Liver (tissue), 9 donors: ENCODE data around the gene L2HGDH. TPM values are rescaled to one million over a fixed set of nuclear protein-coding genes. Genes with fewer than 3 reads are reported as not detected.
A peak's percentile ranks its signal among the peaks of the same experiment; 100 is the strongest.

Source experiments
- DNase-seq: peaks from one replicate; pipeline ENCODE4 v3.0.0-alpha.2; 2017; ENCODE audit warnings: low spot score
- H3K27ac ChIP-seq, 2 donors: one replicate each; pipeline ENCODE4 v1.7.0; 2013; ENCODE audit warnings: inconsistent platforms in 2 of 2, low read length in 2 of 2, control low read depth in 1 of 2, low read depth in 1 of 2, mild to moderate bottlenecking in 1 of 2
- H3K27me3 ChIP-seq, 4 donors: one replicate each; pipeline versions ENCODE4 v1.6.1 to v1.7.0; 2013; ENCODE audit warnings: low read length in 3 of 4, inconsistent platforms in 1 of 4, mild to moderate bottlenecking in 1 of 4, moderate library complexity in 1 of 4; ENCODE audit not compliant: control insufficient read depth in 4 of 4, insufficient read depth in 4 of 4
- H3K36me3 ChIP-seq, 4 donors: one replicate each; pipeline versions ENCODE4 v1.6.1 to v1.7.0; 2013; ENCODE audit warnings: low read length in 3 of 4, mild to moderate bottlenecking in 3 of 4, low read depth in 1 of 4, moderate library complexity in 1 of 4; ENCODE audit not compliant: control insufficient read depth in 4 of 4, insufficient read depth in 3 of 4
- H3K4me1 ChIP-seq, 4 donors: one replicate each; pipeline versions ENCODE4 v1.6.1 to v1.7.0; 2013; ENCODE audit warnings: low read length in 3 of 4, mild to moderate bottlenecking in 3 of 4, moderate library complexity in 1 of 4; ENCODE audit not compliant: control insufficient read depth in 4 of 4, insufficient read depth in 4 of 4
- H3K4me3 ChIP-seq, 3 donors: one replicate each; pipeline versions ENCODE4 v1.6.1 to v1.7.0; 2013; ENCODE audit warnings: low read length in 3 of 3, control low read depth in 1 of 3, low read depth in 1 of 3, mild to moderate bottlenecking in 1 of 3
- H3K9ac ChIP-seq, 2 donors: one replicate each; pipeline ENCODE4 v1.7.0; 2013; ENCODE audit warnings: low read length in 2 of 2, mild to moderate bottlenecking in 2 of 2, moderate library complexity in 2 of 2, control low read depth in 1 of 2, low read depth in 1 of 2
- H3K9me3 ChIP-seq, 4 donors: one replicate each; pipeline versions ENCODE4 v1.6.1 to v1.7.0; 2013; ENCODE audit warnings: low read length in 3 of 4; ENCODE audit not compliant: control insufficient read depth in 4 of 4
- ATF3 ChIP-seq: IDR thresholded peaks from 2 replicates; pipeline ENCODE4 v1.6.1; 2016; ENCODE audit warnings: antibody characterized with exemption
- CTCF ChIP-seq: fragments of 150-350 bp; IDR thresholded peaks from 2 replicates; pipeline ENCODE4 v1.5.1; 2017; ENCODE audit warnings: improper control_type of control experiment, low read depth, low read length; ENCODE audit not compliant: missing input control
- EGR1 ChIP-seq, 2 donors: IDR thresholded peaks; 2 replicates each; pipeline ENCODE4 v1.6.1; 2016 to 2018; ENCODE audit warnings: antibody characterized with exemption in 2 of 2, low read depth in 2 of 2
- FOXA1 ChIP-seq: IDR thresholded peaks from 2 replicates; pipeline ENCODE4 v1.6.1; 2016; ENCODE audit warnings: antibody characterized with exemption
- FOXA2 ChIP-seq: IDR thresholded peaks from 2 replicates; pipeline ENCODE4 v1.6.1; 2016; ENCODE audit warnings: antibody characterized with exemption
- GABPA ChIP-seq, 2 donors: IDR thresholded peaks in 1 of 2; conservative IDR thresholded peaks in 1 of 2; 2 replicates each; pipeline ENCODE4 v1.6.1; 2016; ENCODE audit warnings: antibody characterized with exemption in 2 of 2, mild to moderate bottlenecking in 1 of 2, moderate library complexity in 1 of 2
- HNF4G ChIP-seq: IDR thresholded peaks from 2 replicates; pipeline ENCODE4 v1.6.1; 2016; ENCODE audit warnings: antibody characterized with exemption
- JUND ChIP-seq, 2 donors: IDR thresholded peaks; 2 replicates each; pipeline ENCODE4 v1.6.1; 2016; ENCODE audit warnings: antibody characterized with exemption in 2 of 2
- MAX ChIP-seq: IDR thresholded peaks from 2 replicates; pipeline ENCODE4 v1.6.1; 2016; ENCODE audit warnings: antibody characterized with exemption
- NR2F2 ChIP-seq: IDR thresholded peaks from 2 replicates; pipeline ENCODE4 v1.6.1; 2016; ENCODE audit warnings: antibody characterized with exemption
- RAD21 ChIP-seq, 2 donors: IDR thresholded peaks; 2 replicates each; pipeline ENCODE4 v1.6.1; 2016; ENCODE audit warnings: antibody characterized with exemption in 2 of 2, mild to moderate bottlenecking in 2 of 2
- REST ChIP-seq: IDR thresholded peaks from 2 replicates; pipeline ENCODE4 v1.6.1; 2016; ENCODE audit warnings: antibody characterized with exemption, mild to moderate bottlenecking
- RXRA ChIP-seq, 2 donors: IDR thresholded peaks; 2 replicates each; pipeline ENCODE4 v1.6.1; 2017 to 2018; ENCODE audit warnings: antibody characterized with exemption in 2 of 2, mild to moderate bottlenecking in 1 of 2
- TAF1 ChIP-seq: conservative IDR thresholded peaks from 2 replicates; pipeline ENCODE4 v1.6.1; 2016; ENCODE audit warnings: antibody characterized with exemption, mild to moderate bottlenecking
- YY1 ChIP-seq: IDR thresholded peaks from 2 replicates; pipeline ENCODE4 v1.6.1; 2016; ENCODE audit warnings: antibody characterized with exemption, mild to moderate bottlenecking
- ZBTB33 ChIP-seq: IDR thresholded peaks from 2 replicates; pipeline ENCODE4 v1.6.1; 2016; ENCODE audit warnings: antibody characterized with exemption
- WGBS: extraction: QIAGEN DNeasy Blood & Tissue Kit; methylation state at CpG from one replicate; pipeline ENCODE4 v1.1.7; 2013; 5-methylcytosine and 5-hydroxymethylcytosine counted together
- polyA plus RNA-seq, 2 donors: library from polyadenylated mRNA; stranded (reverse) in 1 of 2; unstranded in 1 of 2; fragments of 200-250 nt in 1 of 2; fragments of >200 nt in 1 of 2; fragmentation: Nextera tagmentation in 1 of 2; extraction: Ambion mirVana in 1 of 2; gene quantifications; one replicate each; pipeline versions ENCODE4 v1.2.1 to v1.2.3, GENCODE V29; 2013 to 2015
- total RNA-seq, 2 donors: library from RNA; depleted of rRNA; stranded (reverse); fragments of >200 nt; gene quantifications; one replicate each; pipeline ENCODE4 v1.2.3, GENCODE V29; 2014
- donor health status: healthy.
- donor health status: healthy.
- donor health status: healthy.
- donor health status: healthy.
- donor health status: healthy.

Gene L2HGDH
- total and polyA plus RNA-seq, 4 donors: 3.8 to 9.0 (median 5.4) TPM

- Histone ChIP-seq H3K36me3 (no peaks in the 10 kb centered on the region), H3K9ac (peak overlapping the region; percentile 88 to 92), H3K27ac (peak overlapping the region; percentile 96 to 97), H3K4me1 (peaks cover 9 to 20% (median 11%) of the 10 kb centered on the region in 4 donors), H3K4me3 (peak overlapping the region; percentile 87 to 94 (median 87)), H3K27me3 (no peaks in the 10 kb centered on the region), H3K9me3 (no peaks in the 10 kb centered on the region)
- under 1% methylated on average over 64 of the region's 64 CpGs for WGBS
- peak; percentile 72 for DNase-seq
- TF ChIP-seq YY1 (peak; percentile 51), RXRA (IDR thresholded peaks at IDR 0.05) (no peak), MAX (no peak), JUND (IDR thresholded peaks at IDR 0.05) (no peak), EGR1 (IDR thresholded peaks at IDR 0.05; ENCODE audit: low read depth in 2 of 2) (no peak), GABPA (IDR thresholded peaks at IDR 0.05 in 1 of 2, conservative IDR thresholded peaks at IDR 0.05 in 1 of 2) (peak; percentile 28 to 42), RAD21 (IDR thresholded peaks at IDR 0.05) (no peak)
Measured at GRCh38 chr14:50230701-50231474, 81.1 kb downstream of the L2HGDH start.

- Histone ChIP-seq H3K4me1 (peaks cover 9 to 24% (median 16%) of the 10 kb centered on the region in 4 donors), H3K27ac (peak overlapping the region; percentile 96 to 97), H3K9me3 (no peaks in the 10 kb centered on the region), H3K27me3 (no peaks in the 10 kb centered on the region), H3K36me3 (no peaks in the 10 kb centered on the region), H3K9ac (peak overlapping the region; percentile 88 to 92), H3K4me3 (peak overlapping the region; percentile 87 to 94 (median 87))
- TF ChIP-seq ATF3 (no peak), TAF1 (no peak), NR2F2 (no peak), FOXA2 (no peak), ZBTB33 (no peak), GABPA (IDR thresholded peaks at IDR 0.05 in 1 of 2, conservative IDR thresholded peaks at IDR 0.05 in 1 of 2) (no peak), FOXA1 (no peak), EGR1 (IDR thresholded peaks at IDR 0.05; ENCODE audit: low read depth in 2 of 2) (no peak), CTCF (no peak), HNF4G (no peak), JUND (IDR thresholded peaks at IDR 0.05) (no peak), REST (no peak), YY1 (no peak), RXRA (IDR thresholded peaks at IDR 0.05) (no peak), RAD21 (IDR thresholded peaks at IDR 0.05) (no peak)
- WGBS: 4% methylated on average over 6 of the region's 6 CpGs
- no peak for DNase-seq
Measured at GRCh38 chr14:50230401-50230700, 81.7 kb downstream of the L2HGDH start.
